Measurements from ENCODE around the gene TRERF1. TPM values are rescaled to one million over a fixed set of nuclear protein-coding genes. Genes with fewer than 3 reads are reported as not detected.

TRERF1 gene
- total and polyA plus RNA-seq, 2 of the 4 experiments (the other 2 are of a cell fraction), result 6.3 to 9.9 TPM

GRCh38 chr6:42341771-42342553 lies 109.8 kb downstream of the TRERF1 start:
- BruUV-seq (replicated peaks), result no TSS peak
- Histone ChIP-seq H3K79me1 (ENCODE audit: low read depth in 1 of 2, low read length in 2 of 2) (peaks cover 62 to 95% of the 10 kb centered on the region in 2 experiments), H3K27me3 (ENCODE audit: control insufficient read depth, insufficient read depth, low read length) (no peaks in the 10 kb centered on the region), H4K5ac (ENCODE audit: low read depth, low read length) (no peak overlapping the region), H2BK120ac (ENCODE audit: low read depth, low read length) (no peak overlapping the region), H2AFZ (replicated peaks; ENCODE audit: low read length, poor library complexity) (no peak overlapping the region), H3K14ac (replicated peaks; ENCODE audit: low read depth, low read length) (no peak overlapping the region), H3K36me3 (ENCODE audit: control insufficient read depth, insufficient read depth, low read length) (peaks cover 2% of the 10 kb centered on the region), H2AK9ac (replicated peaks; ENCODE audit: low read depth, low read length, poor library complexity) (no peak overlapping the region), H3K23ac (ENCODE audit: low read depth, low read length) (no peak overlapping the region), H3K4me2 (ENCODE audit: low read depth, low read length) (no peak overlapping the region), H3K56ac (ENCODE audit: extremely low read depth, insufficient read depth, low read length) (no peak overlapping the region), H3K18ac (ENCODE audit: low read depth, low read length) (no peak overlapping the region), H3K9me1 (ENCODE audit: insufficient read depth, low read length) (peaks cover 39% of the 10 kb centered on the region), H2BK20ac (ENCODE audit: low read depth, low read length) (no peak overlapping the region), H4K8ac (ENCODE audit: low read depth in 2 of 2, low read length in 2 of 2) (no peak overlapping the region), H3K9me3 (ENCODE audit: control insufficient read depth, insufficient read depth, low read length) (no peaks in the 10 kb centered on the region), H2BK15ac (ENCODE audit: low read depth, low read length) (no peak overlapping the region), H2AK5ac (ENCODE audit: low read depth, low read length) (peak overlapping the region; percentile 36; the same call in 1 of the 2 replicates), H3K4me1 (ENCODE audit: control insufficient read depth, insufficient read depth, low read length) (peaks cover 19% of the 10 kb centered on the region), H3K9ac (ENCODE audit: low read depth, low read length) (no peak overlapping the region), H4K20me1 (ENCODE audit: insufficient read depth, low read length) (peaks cover 20% of the 10 kb centered on the region), H3K4me3 (ENCODE audit: insufficient read depth, low read depth, low read length) (no peak overlapping the region), H3K27ac (ENCODE audit: insufficient read depth, low read length) (no peak overlapping the region), H4K91ac (ENCODE audit: insufficient read depth, low read depth, low read length) (no peak overlapping the region), H2BK5ac (ENCODE audit: low read depth, low read length, poor library complexity, severe bottlenecking) (no peak overlapping the region), H3K4ac (ENCODE audit: low read depth, low read length) (no peak overlapping the region)
- in situ Hi-C loops (cut with MboI; ENCODE audit: low sequenced_read_pairs), result no loop called here
- DNase-seq, result no peak
- no CpG with 5 or more reads among the region's 3 CpGs for WGBS, 2 experiments (ENCODE audit: extremely low coverage in 2 of 2, insufficient read length in 1 of 2)
- POLR2A ChIA-PET (ENCODE audit: unreplicated experiment), result no interaction called here
- no peak for ATAC-seq (ENCODE audit: low read depth)
- intact Hi-C loops (cut with micrococcal nuclease), result no loop called here
- dilution Hi-C loops (cut with HindIII; ENCODE audit: low sequenced_read_pairs, unreplicated experiment), result no loop called here
- CTCF ChIA-PET, result interaction anchor here (0.6 kb wide), 1 partner anchor 36 kb away, joined by 3 read pairs; no protein-coding TSS in a partner anchor
- TF ChIP-seq MXI1 (IDR thresholded peaks at IDR 0.05; ENCODE audit: borderline replicate concordance, low read depth, low read length) (no peak), MAFK (IDR thresholded peaks at IDR 0.05; ENCODE audit: low read depth, low read length) (no peak), RCOR1 (IDR thresholded peaks at IDR 0.05; ENCODE audit: insufficient replicate concordance, low read length) (no peak), MAZ (IDR thresholded peaks at IDR 0.05; ENCODE audit: borderline replicate concordance, low read depth, low read length) (no peak), SMC3 (IDR thresholded peaks at IDR 0.05; ENCODE audit: low read depth, low read length) (no peak), ELK1 (IDR thresholded peaks at IDR 0.05; ENCODE audit: borderline replicate concordance, low read depth, low read length) (no peak), POLR2A (IDR thresholded peaks at IDR 0.05; ENCODE audit: low read depth, low read length) (no peak), BHLHE40 (IDR thresholded peaks at IDR 0.05; ENCODE audit: low read depth, low read length) (no peak), CHD1 (IDR thresholded peaks at IDR 0.05; ENCODE audit: low read depth, low read length) (no peak), CTCF (conservative IDR thresholded peaks at IDR 0.05; ENCODE audit: low read depth, low read length) (no peak), CEBPB (IDR thresholded peaks at IDR 0.05; ENCODE audit: low read depth, low read length) (no peak), NFE2L2 (IDR thresholded peaks at IDR 0.05; ENCODE audit: low read depth, low read length) (no peak), RFX5 (IDR thresholded peaks at IDR 0.05; ENCODE audit: low read depth, low read length) (no peak), FOS (IDR thresholded peaks at IDR 0.05; ENCODE audit: low read depth, low read length) (no peak)
- TF ChIP-seq, protein P1, sequence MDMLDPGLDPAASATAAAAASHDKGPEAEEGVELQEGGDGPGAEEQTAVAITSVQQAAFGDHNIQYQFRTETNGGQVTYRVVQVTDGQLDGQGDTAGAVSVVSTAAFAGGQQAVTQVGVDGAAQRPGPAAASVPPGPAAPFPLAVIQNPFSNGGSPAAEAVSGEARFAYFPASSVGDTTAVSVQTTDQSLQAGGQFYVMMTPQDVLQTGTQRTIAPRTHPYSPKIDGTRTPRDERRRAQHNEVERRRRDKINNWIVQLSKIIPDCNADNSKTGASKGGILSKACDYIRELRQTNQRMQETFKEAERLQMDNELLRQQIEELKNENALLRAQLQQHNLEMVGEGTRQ (IDR thresholded peaks at IDR 0.05; ENCODE audit: low read depth, low read length), result no peak

Data from IMR-90 (cell line).